Endothelial cell (in vitro differentiated cells): ENCODE results near the gene SPIRE1. TPM values are rescaled to one million over a fixed set of nuclear protein-coding genes. Genes with fewer than 3 reads are reported as not detected.

ENCODE experiments used
- DNase-seq: peaks from one replicate; pipeline ENCODE4 v3.0.0; 2021; ENCODE audit warnings: low spot score
- H3K27ac Mint-ChIP-seq: one replicate; pipeline ENCODE4 v1.8.0; 2021; ENCODE audit warnings: mixed read lengths, inconsistent platforms; ENCODE audit not compliant: unreplicated experiment
- H3K27me3 Mint-ChIP-seq: one replicate; pipeline ENCODE4 v1.8.0; 2021; ENCODE audit warnings: mild to moderate bottlenecking, moderate library complexity, mixed read lengths, inconsistent platforms; ENCODE audit not compliant: unreplicated experiment
- H3K36me3 Mint-ChIP-seq: one replicate; pipeline ENCODE4 v1.8.0; 2021; ENCODE audit warnings: mild to moderate bottlenecking, low read depth, mixed read lengths, inconsistent platforms; ENCODE audit not compliant: unreplicated experiment
- H3K4me1 Mint-ChIP-seq: one replicate; pipeline ENCODE4 v1.8.0; 2021; ENCODE audit warnings: mild to moderate bottlenecking, mixed read lengths, inconsistent platforms; ENCODE audit not compliant: unreplicated experiment
- H3K4me3 Mint-ChIP-seq: one replicate; pipeline ENCODE4 v1.8.0; 2021; ENCODE audit warnings: mild to moderate bottlenecking, mixed read lengths, inconsistent platforms; ENCODE audit not compliant: unreplicated experiment
- H3K9me3 Mint-ChIP-seq: one replicate; pipeline ENCODE4 v1.8.0; 2021; ENCODE audit warnings: mixed read lengths, inconsistent platforms; ENCODE audit not compliant: unreplicated experiment
- total RNA-seq: library from RNA; stranded (reverse); fragmentation: NEBNext Ultra II Directional; extraction: Animal tissue kit (Norgen Biotek cat#: 25700); gene quantifications from one replicate; pipeline ENCODE4 v1.2.1, GENCODE V29; 2021; ENCODE audit not compliant: unreplicated experiment
- TF ChIP-seq, protein P1 (sequence below): fragments of 200-600 bp; sonication (generic); IDR thresholded peaks from one replicate; pipeline ENCODE4 v1.5.0; 2021; ENCODE audit warnings: antibody characterized with exemption; ENCODE audit not compliant: unreplicated experiment

Gene SPIRE1
- total RNA-seq, 1 donor from 2014 or later: 31.3 TPM

- H3K36me3 Mint-ChIP-seq: peaks cover 3% of the 10 kb centered on the region
- H3K27me3 Mint-ChIP-seq: peaks cover 1% of the 10 kb centered on the region
- H3K9me3 Mint-ChIP-seq: no peaks in the 10 kb centered on the region
- no peak overlapping the region for H3K27ac Mint-ChIP-seq
- no peak for DNase-seq
- H3K4me1 Mint-ChIP-seq: peaks cover 17% of the 10 kb centered on the region
- TF ChIP-seq, protein P1, sequence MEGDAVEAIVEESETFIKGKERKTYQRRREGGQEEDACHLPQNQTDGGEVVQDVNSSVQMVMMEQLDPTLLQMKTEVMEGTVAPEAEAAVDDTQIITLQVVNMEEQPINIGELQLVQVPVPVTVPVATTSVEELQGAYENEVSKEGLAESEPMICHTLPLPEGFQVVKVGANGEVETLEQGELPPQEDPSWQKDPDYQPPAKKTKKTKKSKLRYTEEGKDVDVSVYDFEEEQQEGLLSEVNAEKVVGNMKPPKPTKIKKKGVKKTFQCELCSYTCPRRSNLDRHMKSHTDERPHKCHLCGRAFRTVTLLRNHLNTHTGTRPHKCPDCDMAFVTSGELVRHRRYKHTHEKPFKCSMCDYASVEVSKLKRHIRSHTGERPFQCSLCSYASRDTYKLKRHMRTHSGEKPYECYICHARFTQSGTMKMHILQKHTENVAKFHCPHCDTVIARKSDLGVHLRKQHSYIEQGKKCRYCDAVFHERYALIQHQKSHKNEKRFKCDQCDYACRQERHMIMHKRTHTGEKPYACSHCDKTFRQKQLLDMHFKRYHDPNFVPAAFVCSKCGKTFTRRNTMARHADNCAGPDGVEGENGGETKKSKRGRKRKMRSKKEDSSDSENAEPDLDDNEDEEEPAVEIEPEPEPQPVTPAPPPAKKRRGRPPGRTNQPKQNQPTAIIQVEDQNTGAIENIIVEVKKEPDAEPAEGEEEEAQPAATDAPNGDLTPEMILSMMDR: no peak
- no peak overlapping the region for H3K4me3 Mint-ChIP-seq
Measured at GRCh38 chr18:12518326-12518725, 139.6 kb downstream of the SPIRE1 start.

DNA sequence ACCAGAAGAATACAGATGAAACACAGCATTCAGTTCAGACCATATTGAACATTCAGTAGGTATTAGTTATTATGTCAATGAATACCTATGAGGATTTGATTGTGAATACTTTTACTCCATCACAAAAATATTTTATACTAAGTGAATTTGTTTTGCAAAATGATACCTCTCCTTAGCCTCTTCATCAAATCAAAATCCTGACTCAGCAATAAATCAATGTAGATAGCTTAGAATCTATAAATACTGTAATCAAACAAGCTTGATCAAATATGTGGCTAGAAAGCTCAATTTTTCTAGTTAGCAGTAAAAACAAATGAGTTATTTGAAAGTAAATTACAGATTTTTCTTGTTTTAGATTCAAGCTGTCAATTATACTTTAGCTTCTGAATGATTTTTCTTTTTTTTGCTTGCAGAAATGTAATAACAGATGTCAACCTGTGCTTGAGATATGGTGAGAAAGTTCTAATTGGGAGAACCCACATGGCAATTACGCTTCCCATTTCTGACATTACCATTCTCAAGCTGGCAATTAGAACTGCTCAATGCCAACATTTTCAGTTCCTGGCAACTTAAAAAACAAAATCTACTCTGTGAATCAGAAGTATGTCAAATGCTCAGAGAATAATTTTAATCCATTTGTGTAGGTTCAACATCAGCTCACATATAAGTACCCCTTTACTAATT, 140.6 kb downstream of the SPIRE1 start:
- Mint-ChIP-seq H3K27me3 (peaks cover 1% of the 10 kb centered on the region), H3K36me3 (peaks cover 10% of the 10 kb centered on the region), H3K27ac (peak overlapping the region; percentile 91), H3K9me3 (no peaks in the 10 kb centered on the region), H3K4me1 (peaks cover 17% of the 10 kb centered on the region), H3K4me3 (no peak overlapping the region)
- no peak for DNase-seq
- TF ChIP-seq, protein P1: no peak

DNA sequence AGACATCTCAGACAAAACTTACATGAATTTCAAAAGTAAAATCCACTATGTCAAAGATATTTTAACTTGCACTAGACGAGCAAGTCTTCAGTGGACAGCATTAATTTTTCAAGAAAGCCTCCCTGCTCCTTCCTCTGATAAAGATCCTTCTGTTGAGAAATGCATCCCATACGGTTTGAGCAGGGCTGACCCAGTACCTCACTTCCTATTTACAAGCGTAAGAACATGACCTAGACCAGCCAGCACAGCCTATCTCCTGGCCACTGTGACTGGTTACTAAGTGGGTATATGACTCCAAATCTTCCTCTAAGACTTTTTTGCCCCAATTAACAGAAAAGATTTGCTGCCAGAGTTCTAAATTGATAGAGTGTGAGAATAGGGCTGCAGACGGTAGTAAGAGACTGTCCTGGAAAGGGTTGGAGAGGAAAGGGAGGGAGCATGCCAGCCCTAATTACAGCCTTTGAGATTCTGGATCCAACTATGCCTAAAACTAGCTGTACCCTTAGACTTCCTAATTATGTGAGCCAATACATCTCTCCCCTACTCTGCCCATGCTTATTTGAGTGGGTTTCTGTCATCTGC, 141.8 kb downstream of the SPIRE1 start:
- peak overlapping the region; percentile 91 for H3K27ac Mint-ChIP-seq
- no peaks in the 10 kb centered on the region for H3K9me3 Mint-ChIP-seq
- DNase-seq: no peak
- peaks cover 1% of the 10 kb centered on the region for H3K27me3 Mint-ChIP-seq
- peaks cover 17% of the 10 kb centered on the region for H3K4me1 Mint-ChIP-seq
- TF ChIP-seq, protein P1: no peak
- H3K4me3 Mint-ChIP-seq: no peak overlapping the region
- H3K36me3 Mint-ChIP-seq: peaks cover 8% of the 10 kb centered on the region

- Mint-ChIP-seq H3K36me3 (peaks cover 13% of the 10 kb centered on the region), H3K27ac (peak overlapping the region; percentile 91), H3K27me3 (peaks cover 1% of the 10 kb centered on the region), H3K9me3 (no peaks in the 10 kb centered on the region), H3K4me1 (peaks cover 17% of the 10 kb centered on the region), H3K4me3 (no peak overlapping the region)
- TF ChIP-seq, protein P1: no peak
- DNase-seq: no peak
Measured at GRCh38 chr18:12515550-12515949, 142.4 kb downstream of the SPIRE1 start.

GRCh38 chr18:12507007-12507406, 150.9 kb downstream of the SPIRE1 start:
- peaks cover 21% of the 10 kb centered on the region for H3K36me3 Mint-ChIP-seq
- H3K4me1 Mint-ChIP-seq: no peaks in the 10 kb centered on the region
- no peaks in the 10 kb centered on the region for H3K9me3 Mint-ChIP-seq
- H3K4me3 Mint-ChIP-seq: no peak overlapping the region
- DNase-seq: no peak
- no peak overlapping the region for H3K27ac Mint-ChIP-seq
- TF ChIP-seq, protein P1: no peak
- H3K27me3 Mint-ChIP-seq: no peaks in the 10 kb centered on the region
